T47D (cell line): ENCODE measurements around the gene SLC6A19.
"Not testable (repeated sequence)": the region's sequence is repeated elsewhere in the genome, so short reads cannot be mapped to it uniquely, and the experiment has no call there.

Experiments used
- DNase-seq, 2 experiments: peaks; one replicate each; pipeline versions ENCODE4 v3.0.0 to v3.0.0-alpha.2; 2011 to 2012; ENCODE audit warnings: low read depth in 1 of 2, low spot score in 1 of 2
- JUND ChIP-seq: IDR thresholded peaks from 2 replicates; pipeline ENCODE4 v1.6.1; 2012; ENCODE audit warnings: low read depth
- in situ Hi-C: cut with HindIII; loops from 2 replicates; pipeline ENCODE4 v1.10.0; 2016; ENCODE audit warnings: low sequenced_read_pairs, low pct_unique_long_range_greater_than_20kb

SLC6A19 gene

GRCh38 chr5:1222147-1222546, 20.8 kb downstream of the SLC6A19 start:
- no peak for TF ChIP-seq JUND
- DNase-seq, result no peak
- in situ Hi-C loops, result no loop called here

GRCh38 chr5:1222621-1223277, 21.4 kb downstream of the SLC6A19 start:
- no peak for DNase-seq
- in situ Hi-C loops, result no loop called here
- no peak for TF ChIP-seq JUND

GRCh38 chr5:1223278-1223670, 21.9 kb downstream of the SLC6A19 start:
- TF ChIP-seq JUND, result no peak
- in situ Hi-C loops, result no loop called here
- DNase-seq, result no peak

- no peak for DNase-seq
- TF ChIP-seq JUND, result no peak
- in situ Hi-C loops, result no loop called here
These were observed 23.2 kb downstream of the SLC6A19 start for GRCh38 chr5:1224631-1225030.

GRCh38 chr5:1225081-1225480, 23.7 kb downstream of the SLC6A19 start, which contains the start of gene SLC6A18:
Gene SLC6A18, plus strand, starts transcription at chr5:1225381. Its CDS starts 97 bp downstream, at chr5:1225478.
- DNase-seq, result no peak
- in situ Hi-C loops, result no loop called here
- no peak for TF ChIP-seq JUND

- in situ Hi-C loops, result no loop called here
- TF ChIP-seq JUND, result no peak
- DNase-seq, result no peak
These were observed 24.8 kb downstream of the SLC6A19 start for GRCh38 chr5:1226231-1226630.

- in situ Hi-C loops, result no loop called here
- no peak for DNase-seq
These were observed 25.6 kb downstream of the SLC6A19 start for GRCh38 chr5:1226839-1227581.

GRCh38 chr5:1227667-1228066, 26.3 kb downstream of the SLC6A19 start:
- peak in 1 of 2 experiments; percentile 37 for DNase-seq
- in situ Hi-C loops, result no loop called here
- TF ChIP-seq JUND, result no peak

More at GRCh38 chr5:1226839-1227581, 25.6 kb downstream of the SLC6A19 start:
- TF ChIP-seq JUND, result no peak

GRCh38 chr5:1228120-1228519, 26.7 kb downstream of the SLC6A19 start:
- in situ Hi-C loops, result no loop called here
- TF ChIP-seq JUND, result no peak
- no peak for DNase-seq

- DNase-seq, in situ Hi-C loops: not testable (repeated sequence)
These were observed 27.6 kb downstream of the SLC6A19 start for GRCh38 chr5:1229023-1229422.

- no peak for TF ChIP-seq JUND
- DNase-seq, result no peak
- in situ Hi-C loops, result no loop called here
These were observed 28.4 kb downstream of the SLC6A19 start for GRCh38 chr5:1229822-1230221.

- TF ChIP-seq JUND, result no peak
- no peak for DNase-seq
- in situ Hi-C loops, result no loop called here
These were observed 29.2 kb downstream of the SLC6A19 start for GRCh38 chr5:1230551-1230950.

GRCh38 chr5:1231354-1231905, 30.0 kb downstream of the SLC6A19 start:
- DNase-seq, result no peak
- TF ChIP-seq JUND, result no peak

More at GRCh38 chr5:1231354-1231905, 30.0 kb downstream of the SLC6A19 start:
- in situ Hi-C loops, result no loop called here
